ENCODE measurements around the gene ICE2.
"Not testable (repeated sequence)": the region's sequence is repeated elsewhere in the genome, so short reads cannot be mapped to it uniquely, and the experiment has no call there.

Gene ICE2

GRCh38 chr15:60410350-60410749 is 68.6 kb downstream of the ICE2 start:
- H3K27me3 Mint-ChIP-seq, H3K4me1 Mint-ChIP-seq, H3K9me3 Mint-ChIP-seq, ATAC-seq, H3K27ac Mint-ChIP-seq, DNase-seq, H3K4me3 Mint-ChIP-seq: not testable (repeated sequence)

- no peak for DNase-seq
These were observed 70.4 kb downstream of the ICE2 start for GRCh38 chr15:60408463-60408981.

GRCh38 chr15:60407415-60407805 is 71.5 kb downstream of the ICE2 start:
- Mint-ChIP-seq H3K4me1 (peaks cover 10% of the 10 kb centered on the region), H3K4me3 (no peak overlapping the region), H3K27me3 (no peaks in the 10 kb centered on the region), H3K27ac (no peak overlapping the region), H3K9me3 (no peaks in the 10 kb centered on the region)
- ATAC-seq (no peak), DNase-seq (no peak)

More at GRCh38 chr15:60408463-60408981, 70.4 kb downstream of the ICE2 start:
- peak; percentile 79 for ATAC-seq
- H3K4me3 Mint-ChIP-seq, result no peak overlapping the region
- no peaks in the 10 kb centered on the region for H3K27me3 Mint-ChIP-seq
- H3K4me1 Mint-ChIP-seq, result peaks cover 10% of the 10 kb centered on the region
- no peak overlapping the region for H3K27ac Mint-ChIP-seq
- H3K9me3 Mint-ChIP-seq, result no peaks in the 10 kb centered on the region

GRCh38 chr15:60406513-60407414 is 72.2 kb downstream of the ICE2 start:
- no peak for DNase-seq
- Mint-ChIP-seq H3K27me3 (no peaks in the 10 kb centered on the region), H3K9me3 (no peaks in the 10 kb centered on the region), H3K4me1 (peaks cover 10% of the 10 kb centered on the region), H3K4me3 (no peak overlapping the region), H3K27ac (peak overlapping the region in 1 of 2 donors; percentile 58)
- ATAC-seq, result no peak

DNA sequence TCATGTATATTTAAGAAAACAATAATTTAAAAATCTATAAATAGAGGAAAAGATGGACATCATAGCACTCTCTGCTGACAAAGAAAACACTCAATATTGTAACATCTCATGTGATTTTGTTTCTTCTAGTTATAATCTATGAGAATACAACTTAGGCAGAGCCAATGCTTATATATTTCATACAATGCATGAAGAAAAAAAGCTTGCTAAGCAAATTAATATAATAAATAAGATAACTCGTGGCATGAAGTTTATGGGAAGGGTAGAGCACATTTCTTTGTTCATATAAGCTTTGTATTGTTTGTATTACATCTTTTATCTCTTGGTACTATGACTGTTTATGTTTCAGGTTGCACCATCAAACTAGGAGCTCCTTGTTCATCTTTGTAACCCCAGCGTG is 73.5 kb downstream of the ICE2 start:
- H3K4me3 Mint-ChIP-seq, result no peak overlapping the region
- no peaks in the 10 kb centered on the region for H3K9me3 Mint-ChIP-seq
- DNase-seq (no peak), ATAC-seq (no peak)
- no peaks in the 10 kb centered on the region for H3K27me3 Mint-ChIP-seq
- no peak overlapping the region for H3K27ac Mint-ChIP-seq
- peaks cover 10% of the 10 kb centered on the region for H3K4me1 Mint-ChIP-seq

DNA sequence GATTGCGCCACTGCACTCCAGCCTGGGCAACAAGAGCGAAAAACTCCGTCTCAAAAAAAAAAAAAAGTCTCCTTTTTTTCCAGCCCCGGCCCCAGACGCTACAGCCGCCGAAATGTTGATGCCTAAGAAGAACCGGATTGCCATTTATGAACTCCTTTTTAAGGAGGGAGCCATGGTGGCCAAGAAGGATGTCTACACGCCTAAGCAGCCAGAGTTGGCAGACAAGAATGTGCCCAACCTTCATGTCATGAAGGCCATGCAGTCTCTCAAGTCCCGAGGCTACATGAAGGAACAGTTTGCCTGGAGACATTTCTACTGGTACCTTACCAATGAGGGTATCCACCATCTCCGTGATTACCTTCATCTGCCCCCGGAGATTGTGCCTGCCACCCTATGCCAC is 74.6 kb downstream of the ICE2 start:
- peaks cover 13% of the 10 kb centered on the region for H3K4me1 Mint-ChIP-seq

DNA sequence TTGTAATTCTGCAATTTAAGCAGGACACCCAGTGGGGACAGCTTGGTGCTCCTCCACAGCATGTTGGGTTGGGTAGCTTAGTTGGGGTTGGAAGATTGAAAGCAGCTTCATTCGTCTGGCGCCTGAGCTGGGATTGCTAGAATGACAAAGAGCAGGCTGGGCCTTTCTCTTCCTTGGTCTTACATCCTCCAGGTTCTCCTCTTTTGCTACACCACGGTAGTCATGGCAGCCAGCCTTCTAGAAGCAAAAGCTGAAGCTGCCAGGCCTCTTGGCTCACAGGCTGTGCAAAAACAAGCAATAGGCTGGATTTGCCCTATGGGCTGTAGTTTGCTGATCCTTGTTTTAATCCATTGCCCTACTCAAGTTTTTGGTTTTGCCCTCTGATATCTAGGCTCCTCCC is 78.0 kb downstream of the ICE2 start:
- DNase-seq (no peak), ATAC-seq (no peak)
- H3K27ac Mint-ChIP-seq, result no peak overlapping the region
- no peaks in the 10 kb centered on the region for H3K9me3 Mint-ChIP-seq
- H3K4me3 Mint-ChIP-seq, result no peak overlapping the region
- peaks cover 29% of the 10 kb centered on the region for H3K4me1 Mint-ChIP-seq
- H3K27me3 Mint-ChIP-seq, result no peaks in the 10 kb centered on the region

More for the DNA sequence above, 74.6 kb downstream of the ICE2 start:
- H3K9me3 Mint-ChIP-seq, H3K27ac Mint-ChIP-seq, ATAC-seq, DNase-seq, H3K27me3 Mint-ChIP-seq, H3K4me3 Mint-ChIP-seq: not testable (repeated sequence)

DNA sequence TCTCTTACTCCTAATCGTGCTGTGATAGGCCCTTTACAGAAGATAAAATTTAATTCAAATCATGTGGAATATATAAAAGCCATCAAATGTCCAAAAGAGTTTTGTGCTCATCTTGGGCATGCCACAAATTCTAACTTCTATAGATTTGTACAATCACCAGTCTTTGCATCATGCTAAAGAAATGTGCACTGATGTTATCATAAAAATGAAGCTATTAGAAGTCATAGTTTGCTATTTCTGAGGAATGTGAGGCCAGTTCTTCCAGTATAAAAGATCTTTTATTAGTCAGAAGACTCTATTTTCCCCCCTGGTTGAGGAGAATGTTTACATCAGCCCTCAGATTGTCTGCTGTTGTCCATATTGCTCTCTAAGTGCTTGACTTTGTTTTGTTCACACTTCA is 79.0 kb downstream of the ICE2 start:
- no peak for DNase-seq

GRCh38 chr15:60399246-60399915 is 79.6 kb downstream of the ICE2 start:
- DNase-seq, result no peak
- H3K27ac Mint-ChIP-seq, result peak overlapping the region; percentile 34 to 97
- H3K4me3 Mint-ChIP-seq, result peak overlapping the region; percentile 83 to 93
- no peak for ATAC-seq
- no peaks in the 10 kb centered on the region for H3K27me3 Mint-ChIP-seq
- no peaks in the 10 kb centered on the region for H3K9me3 Mint-ChIP-seq
- H3K4me1 Mint-ChIP-seq, result peaks cover 30% of the 10 kb centered on the region

More for the DNA sequence above, 79.0 kb downstream of the ICE2 start:
- no peak for ATAC-seq
- no peaks in the 10 kb centered on the region for H3K9me3 Mint-ChIP-seq
- no peak overlapping the region for H3K4me3 Mint-ChIP-seq
- H3K4me1 Mint-ChIP-seq, result peaks cover 30% of the 10 kb centered on the region
- no peaks in the 10 kb centered on the region for H3K27me3 Mint-ChIP-seq
- no peak overlapping the region for H3K27ac Mint-ChIP-seq

DNA sequence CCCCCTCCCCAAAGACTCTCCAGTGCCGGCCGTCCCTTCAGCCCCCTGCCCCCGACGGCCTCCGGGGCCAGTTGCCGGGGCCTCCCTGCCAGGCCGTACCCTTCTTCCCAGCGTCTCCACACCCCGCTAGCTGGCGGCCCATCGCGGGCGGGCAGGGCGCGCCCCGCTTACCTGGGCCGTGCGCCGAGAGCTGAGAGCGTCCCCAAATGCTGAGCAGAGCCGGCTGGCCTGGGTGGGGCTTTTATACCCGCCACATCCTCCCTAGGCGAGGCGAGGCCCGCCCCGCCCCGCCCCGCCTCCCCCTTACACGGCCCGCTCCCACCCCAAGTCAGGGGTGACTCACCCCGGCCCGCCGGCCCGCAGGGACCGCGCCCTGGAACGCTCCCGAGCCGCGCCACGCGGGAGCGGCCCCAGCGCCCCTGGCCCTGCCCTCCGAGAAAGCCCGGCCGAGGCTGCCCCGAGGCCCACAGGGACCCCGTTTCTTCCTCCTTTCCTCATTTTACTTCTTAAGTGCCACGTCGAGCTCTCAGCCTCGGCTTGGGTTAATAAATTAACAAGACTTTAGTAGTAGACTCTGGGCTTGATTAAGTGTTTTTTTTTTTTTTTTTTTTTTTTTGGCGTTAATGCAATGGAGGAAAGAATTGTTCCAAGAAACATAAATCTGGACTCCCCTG is 81.0 kb downstream of the ICE2 start, which contains the start of gene ANXA2:
Gene ANXA2, minus strand, starts transcription at position 215 of the 674 bp plus-strand sequence. CDS start 11,911 bp downstream, outside the sequence.
- DNase-seq, result peak; percentile 78 to 82
- Mint-ChIP-seq H3K4me3 (peak within 1 kb of the TSS; percentile 83 to 93), H3K4me1 (peaks cover 42% of the 10 kb centered on the region), H3K27ac (peak within 1 kb of the TSS; percentile 88 to 97), H3K27me3 (no peaks in the 10 kb centered on the region), H3K9me3 (no peaks in the 10 kb centered on the region)
- ATAC-seq, result peak; percentile 89

DNA sequence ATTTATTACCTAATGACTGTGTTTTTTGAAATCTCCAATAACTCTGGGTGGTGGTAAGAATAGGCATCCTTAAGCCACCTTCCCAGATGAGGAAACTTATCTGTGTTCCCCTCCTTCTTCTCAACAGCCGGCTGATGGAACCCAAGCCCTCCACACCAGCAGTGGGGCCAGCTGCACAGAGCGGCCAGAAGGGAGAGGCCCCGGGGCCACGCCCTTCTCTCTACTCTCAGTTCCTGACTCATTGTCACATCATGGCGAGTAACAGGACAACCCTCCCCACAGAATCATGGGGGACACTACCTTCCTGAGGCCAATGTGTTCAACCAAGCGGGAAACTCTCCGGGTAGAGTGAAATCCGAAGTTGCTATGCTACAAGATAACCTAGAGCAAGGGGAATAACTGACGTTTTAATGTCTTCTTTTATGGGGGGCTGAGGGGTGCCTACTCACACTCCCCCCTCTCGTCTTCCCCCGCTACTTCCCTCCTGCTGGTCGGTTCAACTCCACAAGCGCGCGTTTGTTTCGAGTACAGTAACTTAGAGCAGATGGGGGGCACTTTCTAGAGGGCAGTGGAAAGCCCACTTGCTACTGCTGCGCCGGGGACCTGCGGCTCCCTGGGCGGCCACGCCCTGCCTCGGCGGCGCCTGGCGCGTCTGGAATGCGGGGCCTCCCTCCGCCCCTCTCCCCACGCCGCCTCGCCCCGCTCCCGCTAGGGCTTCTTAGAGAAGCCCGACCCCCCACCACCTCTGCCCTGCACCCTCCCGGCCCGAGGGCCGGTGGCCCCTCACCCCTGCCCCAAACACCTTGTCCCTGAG is 81.8 kb downstream of the ICE2 start:
- ATAC-seq, result peak; percentile 61
- DNase-seq, result peak; percentile 49 to 55
- peak overlapping the region; percentile 48 to 84 for H3K27ac Mint-ChIP-seq
- H3K27me3 Mint-ChIP-seq, result no peaks in the 10 kb centered on the region
- H3K4me3 Mint-ChIP-seq, result peak overlapping the region; percentile 83 to 84
- H3K4me1 Mint-ChIP-seq, result peaks cover 47% of the 10 kb centered on the region
- H3K9me3 Mint-ChIP-seq, result no peaks in the 10 kb centered on the region

DNA sequence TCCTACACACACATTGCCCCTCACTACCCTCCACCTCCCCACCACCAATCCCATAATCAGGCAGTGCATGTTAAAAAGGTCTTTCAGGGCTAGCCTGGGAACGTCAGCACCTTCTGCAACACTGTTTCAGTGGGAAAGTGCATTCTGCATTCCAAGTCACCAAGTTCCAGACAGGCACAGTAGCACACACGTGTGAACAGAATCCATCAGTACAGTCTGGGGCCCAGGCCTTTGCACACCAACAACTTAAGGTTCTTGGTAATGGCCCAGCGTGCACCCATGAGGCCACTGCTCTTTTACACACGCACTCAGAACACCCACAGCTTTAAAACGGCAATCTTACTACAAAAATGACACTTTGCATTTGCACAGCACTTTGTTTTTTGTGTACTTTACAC is 82.4 kb downstream of the ICE2 start:
- ATAC-seq (no peak), DNase-seq (no peak)
- peaks cover 50% of the 10 kb centered on the region for H3K4me1 Mint-ChIP-seq
- no peaks in the 10 kb centered on the region for H3K27me3 Mint-ChIP-seq
- H3K9me3 Mint-ChIP-seq, result no peaks in the 10 kb centered on the region
- H3K4me3 Mint-ChIP-seq, result peak overlapping the region; percentile 83 to 84
- no peak overlapping the region for H3K27ac Mint-ChIP-seq

- peak overlapping the region; percentile 56 to 62 for H3K4me3 Mint-ChIP-seq
- no peaks in the 10 kb centered on the region for H3K27me3 Mint-ChIP-seq
- peaks cover 55% of the 10 kb centered on the region for H3K4me1 Mint-ChIP-seq
- ATAC-seq, result no peak
- H3K9me3 Mint-ChIP-seq, result no peaks in the 10 kb centered on the region
- DNase-seq, result no peak
- H3K27ac Mint-ChIP-seq, result no peak overlapping the region
These were observed 82.8 kb downstream of the ICE2 start for GRCh38 chr15:60396100-60396499.

DNA sequence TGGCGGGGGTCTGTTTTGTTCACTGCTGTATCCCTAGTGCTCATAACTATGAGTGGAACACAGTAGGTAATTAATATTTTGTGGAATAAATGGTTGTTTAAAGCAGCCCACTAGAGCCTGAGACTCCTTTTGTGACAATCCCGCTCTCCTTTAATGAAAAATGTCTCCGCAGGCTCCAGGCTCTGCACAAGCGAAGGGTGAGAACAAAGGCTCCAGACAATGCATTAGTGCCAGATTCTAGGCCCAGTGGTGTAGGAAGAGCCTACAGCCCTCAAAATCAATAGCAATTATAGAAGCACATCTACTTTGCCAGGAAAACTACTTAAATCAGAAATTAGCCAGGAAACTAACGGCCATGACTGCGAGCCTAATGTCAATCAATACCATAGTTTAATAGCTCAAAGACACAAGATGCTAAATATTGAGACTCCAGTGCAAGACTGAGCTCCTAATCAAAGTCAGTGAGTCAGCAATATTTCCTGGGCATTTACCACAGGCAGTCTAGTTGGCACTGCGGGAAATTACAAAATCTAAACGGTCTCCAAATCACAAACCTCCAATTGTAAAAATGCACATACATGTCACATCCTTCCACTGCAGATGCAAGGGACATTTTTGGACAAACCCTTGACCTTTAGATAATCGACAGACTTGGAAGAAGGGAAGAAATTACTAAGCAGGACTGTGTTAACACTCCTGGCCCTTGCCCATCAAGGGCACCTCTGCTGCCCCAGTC is 83.5 kb downstream of the ICE2 start:
- Mint-ChIP-seq H3K4me3 (no peak overlapping the region), H3K27me3 (no peaks in the 10 kb centered on the region), H3K9me3 (no peaks in the 10 kb centered on the region), H3K4me1 (peaks cover 59% of the 10 kb centered on the region), H3K27ac (no peak overlapping the region)
- no peak for DNase-seq
- ATAC-seq, result no peak
